ENCODE results near the gene CDK5RAP2. TPM values are rescaled to one million over a fixed set of nuclear protein-coding genes. Genes with fewer than 3 reads are reported as not detected.
"Not testable (repeated sequence)": the region's sequence is repeated elsewhere in the genome, so short reads cannot be mapped to it uniquely, and the experiment has no call there.

Gene CDK5RAP2
- total RNA-seq, 1 experiment from 2014 or later = 65.3 TPM

- not testable (repeated sequence) for DNase-seq (ENCODE audit: low read depth)
Observed at GRCh38 chr9:120515996-120516395, 64.0 kb downstream of the CDK5RAP2 start.

- DNase-seq (ENCODE audit: low read depth) = not testable (repeated sequence)
Observed at GRCh38 chr9:120515481-120515880, 64.5 kb downstream of the CDK5RAP2 start.

- no peak for DNase-seq (ENCODE audit: low read depth)
Observed at GRCh38 chr9:120514405-120514804, 65.6 kb downstream of the CDK5RAP2 start.

- DNase-seq (ENCODE audit: low read depth) = no peak
Observed at GRCh38 chr9:120513825-120514396, 66.1 kb downstream of the CDK5RAP2 start.

GRCh38 chr9:120510816-120511215 is 69.2 kb downstream of the CDK5RAP2 start:
- DNase-seq (ENCODE audit: low read depth) = no peak

- DNase-seq (ENCODE audit: low read depth) = no peak
Observed at GRCh38 chr9:120507936-120508510, 71.9 kb downstream of the CDK5RAP2 start.

GRCh38 chr9:120505186-120505585 is 74.8 kb downstream of the CDK5RAP2 start:
- DNase-seq (ENCODE audit: low read depth) = no peak

- no peak for DNase-seq (ENCODE audit: low read depth)
Observed at GRCh38 chr9:120500733-120501132, 79.2 kb downstream of the CDK5RAP2 start.

- not testable (repeated sequence) for DNase-seq (ENCODE audit: low read depth)
Observed at GRCh38 chr9:120497865-120498264, 82.1 kb downstream of the CDK5RAP2 start.

- DNase-seq (ENCODE audit: low read depth) = not testable (repeated sequence)
Observed at GRCh38 chr9:120496438-120496837, 83.5 kb downstream of the CDK5RAP2 start.

GRCh38 chr9:120490888-120491595 is 88.9 kb downstream of the CDK5RAP2 start:
- no peak for DNase-seq (ENCODE audit: low read depth)

- DNase-seq (ENCODE audit: low read depth) = no peak
Observed at GRCh38 chr9:120486835-120487234, 93.1 kb downstream of the CDK5RAP2 start.

- no peak for DNase-seq (ENCODE audit: low read depth)
Observed at GRCh38 chr9:120486347-120486746, 93.6 kb downstream of the CDK5RAP2 start.

GRCh38 chr9:120485788-120486187 is 94.2 kb downstream of the CDK5RAP2 start:
- no peak for DNase-seq (ENCODE audit: low read depth)

GRCh38 chr9:120484162-120484561 is 95.8 kb downstream of the CDK5RAP2 start:
- DNase-seq (ENCODE audit: low read depth) = no peak

- DNase-seq (ENCODE audit: low read depth) = no peak
Observed at GRCh38 chr9:120482424-120483186, 97.4 kb downstream of the CDK5RAP2 start.

GRCh38 chr9:120481846-120482245 is 98.1 kb downstream of the CDK5RAP2 start:
- DNase-seq (ENCODE audit: low read depth) = no peak

GRCh38 chr9:120481248-120481647 is 98.7 kb downstream of the CDK5RAP2 start:
- DNase-seq (ENCODE audit: low read depth) = peak; percentile 18

- peak; percentile 11 for DNase-seq (ENCODE audit: low read depth)
Observed at GRCh38 chr9:120480707-120481106, 99.3 kb downstream of the CDK5RAP2 start.

- DNase-seq (ENCODE audit: low read depth) = peak; percentile 3
Observed at GRCh38 chr9:120478208-120478607, 101.8 kb downstream of the CDK5RAP2 start.

GRCh38 chr9:120477534-120478001 is 102.4 kb downstream of the CDK5RAP2 start:
- peak; percentile 71 for DNase-seq (ENCODE audit: low read depth)

- no peak for DNase-seq (ENCODE audit: low read depth)
Observed at GRCh38 chr9:120475341-120475740, 104.6 kb downstream of the CDK5RAP2 start.
